Stimulated activated CD8-positive, alpha-beta memory T cell treated with anti-CD3 and anti-CD28 coated beads, Interleukin-2, amount 100 ng/mL, for 1 hour (primary cell): Measurements from ENCODE around the gene SS18L1.

Experiments used
- DNase-seq, 2 donors: peaks; one replicate each; pipeline ENCODE4 v3.0.0-alpha.2; 2020; ENCODE audit warnings: low read depth in 2 of 2

The SS18L1 gene

GRCh38 chr20:62226707-62227590, 83.4 kb downstream of the SS18L1 start:
- DNase-seq = no peak

- DNase-seq = no peak
These were observed 84.0 kb downstream of the SS18L1 start for GRCh38 chr20:62227591-62227976.

GRCh38 chr20:62227977-62228958, 84.7 kb downstream of the SS18L1 start:
- no peak for DNase-seq

GRCh38 chr20:62228982-62229545, 85.5 kb downstream of the SS18L1 start:
- DNase-seq = no peak

GRCh38 chr20:62229667-62230066, 86.1 kb downstream of the SS18L1 start:
- DNase-seq = no peak

- no peak for DNase-seq
These were observed 86.7 kb downstream of the SS18L1 start for GRCh38 chr20:62230276-62230675.

- DNase-seq = no peak
These were observed 87.1 kb downstream of the SS18L1 start for GRCh38 chr20:62230696-62231095.

- no peak for DNase-seq
These were observed 87.7 kb downstream of the SS18L1 start for GRCh38 chr20:62231292-62231691.
